Tongue (tissue), 2 donors: Measurements from ENCODE around the gene TP63. TPM values are rescaled to one million over a fixed set of nuclear protein-coding genes. Genes with fewer than 3 reads are reported as not detected.
"Not testable (repeated sequence)": the region's sequence is repeated elsewhere in the genome, so short reads cannot be mapped to it uniquely, and the experiment has no call there.

Experiments used
- DNase-seq: peaks from one replicate; pipeline ENCODE4 v3.0.0-alpha.2; 2015
- total RNA-seq: library from RNA; depleted of rRNA; stranded (reverse); fragments of >200 nt; gene quantifications from one replicate; pipeline ENCODE4 v1.2.3, GENCODE V29; 2014

Gene TP63
- total RNA-seq, 1 donor from 2014 or later, result 43.2 TPM

GRCh38 chr3:189727158-189727557 lies 96.0 kb downstream of the TP63 start:
- DNase-seq, result no peak

GRCh38 chr3:189727898-189728297 lies 96.7 kb downstream of the TP63 start:
- DNase-seq, result peak; percentile 46

GRCh38 chr3:189728915-189729314 lies 97.7 kb downstream of the TP63 start:
- no peak for DNase-seq

- DNase-seq, result no peak
These were observed 102.9 kb downstream of the TP63 start for GRCh38 chr3:189734061-189734460.

- no peak for DNase-seq
These were observed 104.7 kb downstream of the TP63 start for GRCh38 chr3:189735913-189736312.

- DNase-seq, result no peak
These were observed 105.9 kb downstream of the TP63 start for GRCh38 chr3:189737071-189737470.

GRCh38 chr3:189737619-189738018 lies 106.4 kb downstream of the TP63 start:
- no peak for DNase-seq

- DNase-seq, result no peak
These were observed 108.2 kb downstream of the TP63 start for GRCh38 chr3:189739378-189739777.

GRCh38 chr3:189740156-189740555 lies 109.0 kb downstream of the TP63 start:
- DNase-seq, result no peak

- no peak for DNase-seq
These were observed 113.0 kb downstream of the TP63 start for GRCh38 chr3:189744235-189744634.

- no peak for DNase-seq
These were observed 114.4 kb downstream of the TP63 start for GRCh38 chr3:189745622-189746021.

GRCh38 chr3:189748046-189748445 lies 116.9 kb downstream of the TP63 start:
- DNase-seq, result no peak

- not testable (repeated sequence) for DNase-seq
These were observed 119.8 kb downstream of the TP63 start for GRCh38 chr3:189750972-189751371.

GRCh38 chr3:189754356-189754755 lies 123.2 kb downstream of the TP63 start:
- DNase-seq, result no peak

GRCh38 chr3:189756582-189757078 lies 125.4 kb downstream of the TP63 start:
- DNase-seq, result peak; percentile 47

GRCh38 chr3:189758186-189758585 lies 127.0 kb downstream of the TP63 start:
- no peak for DNase-seq

GRCh38 chr3:189766416-189766815 lies 135.2 kb downstream of the TP63 start:
- peak; percentile 46 for DNase-seq

GRCh38 chr3:189771842-189772450 lies 140.8 kb downstream of the TP63 start:
- DNase-seq, result no peak

GRCh38 chr3:189772584-189772983 lies 141.4 kb downstream of the TP63 start:
- DNase-seq, result no peak

GRCh38 chr3:189773056-189773455 lies 141.9 kb downstream of the TP63 start:
- DNase-seq, result no peak

GRCh38 chr3:189776149-189776824 lies 145.1 kb downstream of the TP63 start:
- no peak for DNase-seq

GRCh38 chr3:189778340-189778950 lies 147.3 kb downstream of the TP63 start:
- DNase-seq, result no peak

- no peak for DNase-seq
These were observed 148.0 kb downstream of the TP63 start for GRCh38 chr3:189779166-189779565.
